ENCODE data around the gene ULK4.
"Not testable (repeated sequence)": the region's sequence is repeated elsewhere in the genome, so short reads cannot be mapped to it uniquely, and the experiment has no call there.

ULK4 gene

DNA sequence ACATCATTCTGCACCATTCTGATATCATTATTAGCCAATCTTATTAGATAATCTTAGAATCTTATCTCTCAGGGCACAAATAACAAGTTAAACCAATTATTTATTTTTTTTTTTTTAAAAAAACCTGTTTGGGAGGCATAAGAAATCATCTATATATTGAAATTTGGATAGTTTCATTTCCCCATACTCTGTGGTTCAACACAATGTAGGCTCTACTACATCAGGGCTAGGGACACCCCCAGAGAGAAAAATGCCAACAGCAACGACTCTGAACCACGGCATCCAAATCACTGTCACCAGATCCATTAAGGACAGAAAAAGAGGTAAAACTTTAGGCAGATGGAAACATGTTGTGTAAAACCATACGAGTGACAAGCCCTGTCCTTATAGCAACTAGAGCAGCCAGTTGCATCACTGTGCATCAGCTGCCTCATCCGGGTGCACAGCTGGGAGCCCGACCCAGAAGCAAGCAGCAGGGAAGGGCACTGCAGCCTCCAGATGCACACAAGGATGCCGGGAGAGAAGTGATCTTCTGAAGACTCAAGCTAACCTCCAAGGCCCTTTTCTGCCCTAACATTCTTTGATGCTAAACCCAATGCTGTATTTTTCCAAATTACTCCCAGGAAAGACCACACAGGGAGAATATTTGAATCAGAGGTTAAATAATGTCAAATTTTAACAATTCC lies 381.5 kb downstream of the ULK4 start:
- Histone ChIP-seq H3K4me3 (ENCODE audit: low read length in 2 of 2) (no peak overlapping the region), H3K9ac (ENCODE audit: low read length in 2 of 2) (no peak overlapping the region), H3K9me3 (ENCODE audit: control insufficient read depth in 2 of 2, low read length in 2 of 2) (no peaks in the 10 kb centered on the region), H3K4me1 (ENCODE audit: control insufficient read depth, insufficient read depth, low read length) (no peaks in the 10 kb centered on the region), H3K27ac (ENCODE audit: low read length) (no peak overlapping the region), H3K27me3 (ENCODE audit: control insufficient read depth in 1 of 2, insufficient read depth in 2 of 2, low read length in 2 of 2) (no peaks in the 10 kb centered on the region), H3K36me3 (ENCODE audit: control insufficient read depth in 2 of 2, insufficient read depth in 2 of 2, low read length in 2 of 2) (no peaks in the 10 kb centered on the region)

DNA sequence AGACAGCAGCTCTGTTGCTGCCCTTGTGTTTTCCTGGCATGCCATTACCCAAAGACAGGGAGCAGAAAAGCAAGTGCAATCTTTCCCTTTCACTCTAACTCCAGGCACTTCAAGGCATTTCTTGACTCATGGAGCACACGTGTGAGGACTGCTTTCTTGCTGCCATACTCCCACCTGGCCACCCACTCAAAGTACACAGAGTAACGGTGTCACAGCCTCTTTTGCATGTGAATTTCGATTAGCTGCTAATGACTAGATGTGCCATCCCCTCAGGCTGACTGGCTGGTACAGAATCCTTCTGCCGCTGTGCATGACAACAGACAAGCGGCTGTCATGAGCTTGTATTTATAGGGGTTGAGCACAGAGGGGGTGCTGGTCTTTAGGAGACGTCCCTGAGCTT lies 382.0 kb downstream of the ULK4 start:
- Histone ChIP-seq H3K27ac (ENCODE audit: low read length) (no peak overlapping the region), H3K4me3 (ENCODE audit: low read length in 2 of 2) (no peak overlapping the region), H3K27me3 (ENCODE audit: control insufficient read depth in 1 of 2, insufficient read depth in 2 of 2, low read length in 2 of 2) (no peaks in the 10 kb centered on the region), H3K4me1 (ENCODE audit: control insufficient read depth, insufficient read depth, low read length) (no peaks in the 10 kb centered on the region), H3K9me3 (ENCODE audit: control insufficient read depth in 2 of 2, low read length in 2 of 2) (no peaks in the 10 kb centered on the region), H3K36me3 (ENCODE audit: control insufficient read depth in 2 of 2, insufficient read depth in 2 of 2, low read length in 2 of 2) (no peaks in the 10 kb centered on the region), H3K9ac (ENCODE audit: low read length in 2 of 2) (no peak overlapping the region)

- no peaks in the 10 kb centered on the region for H3K9me3 ChIP-seq (ENCODE audit: control insufficient read depth in 2 of 2, low read length in 2 of 2)
These were observed 383.1 kb downstream of the ULK4 start for GRCh38 chr3:41578798-41579197.

DNA sequence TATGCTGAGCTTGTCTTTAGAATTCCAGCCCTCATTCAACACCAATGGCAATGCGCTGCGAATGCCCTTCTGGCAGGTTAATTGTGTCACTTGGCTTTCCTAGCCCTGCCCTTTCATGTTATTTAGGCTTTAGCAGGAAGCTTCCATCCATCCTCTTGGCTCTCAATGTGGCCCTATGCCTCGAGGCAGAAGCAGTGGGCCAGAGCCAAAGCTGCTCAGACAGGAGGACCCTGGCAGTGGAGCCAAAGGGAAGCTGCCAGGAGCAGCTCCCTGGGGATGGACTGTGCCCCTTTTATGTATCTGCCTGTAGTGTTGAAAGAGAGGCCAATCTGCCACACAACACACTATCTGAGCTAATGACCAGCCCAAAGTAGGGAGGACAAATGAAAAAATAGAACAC lies 386.2 kb downstream of the ULK4 start:
- Histone ChIP-seq H3K4me1 (ENCODE audit: control insufficient read depth, insufficient read depth, low read length) (no peaks in the 10 kb centered on the region), H3K27ac (ENCODE audit: low read length) (no peak overlapping the region), H3K36me3 (ENCODE audit: control insufficient read depth in 2 of 2, insufficient read depth in 2 of 2, low read length in 2 of 2) (no peaks in the 10 kb centered on the region), H3K4me3 (ENCODE audit: low read length in 2 of 2) (no peak overlapping the region), H3K9ac (ENCODE audit: low read length in 2 of 2) (no peak overlapping the region), H3K9me3 (ENCODE audit: control insufficient read depth in 2 of 2, low read length in 2 of 2) (no peaks in the 10 kb centered on the region), H3K27me3 (ENCODE audit: control insufficient read depth in 1 of 2, insufficient read depth in 2 of 2, low read length in 2 of 2) (no peaks in the 10 kb centered on the region)

More at GRCh38 chr3:41578798-41579197, 383.1 kb downstream of the ULK4 start:
- H3K27me3 ChIP-seq (ENCODE audit: control insufficient read depth in 1 of 2, insufficient read depth in 2 of 2, low read length in 2 of 2) = no peaks in the 10 kb centered on the region
- H3K4me3 ChIP-seq (ENCODE audit: low read length in 2 of 2) = no peak overlapping the region
- H3K27ac ChIP-seq (ENCODE audit: low read length) = no peak overlapping the region
- no peaks in the 10 kb centered on the region for H3K36me3 ChIP-seq (ENCODE audit: control insufficient read depth in 2 of 2, insufficient read depth in 2 of 2, low read length in 2 of 2)
- H3K9ac ChIP-seq (ENCODE audit: low read length in 2 of 2) = no peak overlapping the region
- no peaks in the 10 kb centered on the region for H3K4me1 ChIP-seq (ENCODE audit: control insufficient read depth, insufficient read depth, low read length)

- H3K36me3 ChIP-seq (ENCODE audit: control insufficient read depth in 2 of 2, insufficient read depth in 2 of 2, low read length in 2 of 2) = no peaks in the 10 kb centered on the region
- H3K27me3 ChIP-seq (ENCODE audit: control insufficient read depth in 1 of 2, insufficient read depth in 2 of 2, low read length in 2 of 2) = no peaks in the 10 kb centered on the region
- H3K9me3 ChIP-seq (ENCODE audit: control insufficient read depth in 2 of 2, low read length in 2 of 2) = no peaks in the 10 kb centered on the region
- no peak overlapping the region for H3K9ac ChIP-seq (ENCODE audit: low read length in 2 of 2)
- no peak overlapping the region for H3K4me3 ChIP-seq (ENCODE audit: low read length in 2 of 2)
- H3K4me1 ChIP-seq (ENCODE audit: control insufficient read depth, insufficient read depth, low read length) = no peaks in the 10 kb centered on the region
- H3K27ac ChIP-seq (ENCODE audit: low read length) = no peak overlapping the region
These were observed 387.0 kb downstream of the ULK4 start for GRCh38 chr3:41574900-41575299.

DNA sequence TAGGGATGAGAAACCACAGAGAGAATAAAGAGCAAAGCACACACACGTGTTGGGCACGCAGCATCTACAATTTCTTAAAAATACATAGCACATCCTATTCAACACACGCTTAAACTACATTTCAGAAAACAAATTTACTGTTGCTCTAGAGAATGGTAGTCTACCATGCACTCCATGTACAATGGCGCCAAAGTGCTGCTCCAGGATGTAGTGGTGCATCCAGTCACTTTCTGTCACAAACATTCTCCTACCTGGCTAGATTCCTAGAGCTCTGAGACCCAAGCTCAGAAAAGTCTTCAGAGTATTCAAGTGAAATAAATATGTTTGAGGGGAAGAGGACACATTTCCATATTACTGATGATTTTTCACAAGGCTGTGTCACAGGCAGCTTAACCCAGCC lies 388.3 kb downstream of the ULK4 start:
- Histone ChIP-seq H3K9ac (ENCODE audit: low read length in 2 of 2) (no peak overlapping the region), H3K4me3 (ENCODE audit: low read length in 2 of 2) (no peak overlapping the region), H3K27me3 (ENCODE audit: control insufficient read depth in 1 of 2, insufficient read depth in 2 of 2, low read length in 2 of 2) (no peaks in the 10 kb centered on the region), H3K27ac (ENCODE audit: low read length) (no peak overlapping the region), H3K36me3 (ENCODE audit: control insufficient read depth in 2 of 2, insufficient read depth in 2 of 2, low read length in 2 of 2) (no peaks in the 10 kb centered on the region), H3K9me3 (ENCODE audit: control insufficient read depth in 2 of 2, low read length in 2 of 2) (no peaks in the 10 kb centered on the region), H3K4me1 (ENCODE audit: control insufficient read depth, insufficient read depth, low read length) (no peaks in the 10 kb centered on the region)

- no peaks in the 10 kb centered on the region for H3K27me3 ChIP-seq (ENCODE audit: control insufficient read depth in 1 of 2, insufficient read depth in 2 of 2, low read length in 2 of 2)
- H3K4me3 ChIP-seq (ENCODE audit: low read length in 2 of 2) = no peak overlapping the region
- H3K9ac ChIP-seq (ENCODE audit: low read length in 2 of 2) = no peak overlapping the region
- H3K27ac ChIP-seq (ENCODE audit: low read length) = no peak overlapping the region
- no peaks in the 10 kb centered on the region for H3K4me1 ChIP-seq (ENCODE audit: control insufficient read depth, insufficient read depth, low read length)
- no peaks in the 10 kb centered on the region for H3K9me3 ChIP-seq (ENCODE audit: control insufficient read depth in 2 of 2, low read length in 2 of 2)
- no peaks in the 10 kb centered on the region for H3K36me3 ChIP-seq (ENCODE audit: control insufficient read depth in 2 of 2, insufficient read depth in 2 of 2, low read length in 2 of 2)
These were observed 389.8 kb downstream of the ULK4 start for GRCh38 chr3:41572092-41572491.

DNA sequence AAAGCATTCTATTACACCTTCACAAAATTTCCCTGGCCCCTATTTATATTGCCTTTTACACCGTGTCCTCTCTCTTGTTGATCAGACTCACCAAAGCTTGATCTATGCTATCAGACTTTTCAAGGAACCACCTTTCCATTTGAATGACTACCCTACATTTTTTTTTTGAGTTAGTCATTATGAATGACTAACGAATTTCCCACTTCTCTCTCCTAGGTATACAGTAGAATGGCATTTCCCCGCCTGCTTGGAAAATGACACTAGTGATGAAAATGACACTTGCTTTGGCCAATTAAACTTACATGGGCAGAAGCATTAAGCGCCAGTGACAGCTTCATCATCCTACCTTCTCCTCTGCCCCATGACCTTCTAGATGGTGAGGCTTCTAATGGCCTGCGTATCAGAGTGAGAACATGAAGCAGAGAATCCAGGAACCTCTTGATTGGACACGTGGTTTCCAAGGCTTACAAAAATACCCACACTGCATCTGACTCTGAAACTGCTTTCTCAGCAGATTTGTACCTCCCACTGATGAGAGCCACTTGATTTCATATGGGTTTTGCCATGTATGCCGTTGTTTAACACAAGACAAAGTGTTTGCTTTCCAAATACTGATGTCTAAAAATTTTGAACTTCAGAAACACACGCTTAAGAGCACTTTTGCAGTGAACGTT lies 392.1 kb downstream of the ULK4 start:
- Histone ChIP-seq H3K27me3 (ENCODE audit: control insufficient read depth in 1 of 2, insufficient read depth in 2 of 2, low read length in 2 of 2) (no peaks in the 10 kb centered on the region), H3K4me3 (ENCODE audit: low read length in 2 of 2) (no peak overlapping the region), H3K27ac (ENCODE audit: low read length) (no peak overlapping the region), H3K9me3 (ENCODE audit: control insufficient read depth in 2 of 2, low read length in 2 of 2) (no peaks in the 10 kb centered on the region), H3K4me1 (ENCODE audit: control insufficient read depth, insufficient read depth, low read length) (no peaks in the 10 kb centered on the region), H3K9ac (ENCODE audit: low read length in 2 of 2) (no peak overlapping the region), H3K36me3 (ENCODE audit: control insufficient read depth in 2 of 2, insufficient read depth in 2 of 2, low read length in 2 of 2) (no peaks in the 10 kb centered on the region)

GRCh38 chr3:41565948-41566514 lies 395.9 kb downstream of the ULK4 start:
- Histone ChIP-seq H3K27me3 (ENCODE audit: control insufficient read depth in 1 of 2, insufficient read depth in 2 of 2, low read length in 2 of 2) (no peaks in the 10 kb centered on the region), H3K4me3 (ENCODE audit: low read length in 2 of 2) (no peak overlapping the region), H3K9me3 (ENCODE audit: control insufficient read depth in 2 of 2, low read length in 2 of 2) (no peaks in the 10 kb centered on the region), H3K4me1 (ENCODE audit: control insufficient read depth, insufficient read depth, low read length) (no peaks in the 10 kb centered on the region), H3K36me3 (ENCODE audit: control insufficient read depth in 2 of 2, insufficient read depth in 2 of 2, low read length in 2 of 2) (no peaks in the 10 kb centered on the region), H3K27ac (ENCODE audit: low read length) (no peak overlapping the region), H3K9ac (ENCODE audit: low read length in 2 of 2) (no peak overlapping the region)

GRCh38 chr3:41565003-41565402 lies 396.9 kb downstream of the ULK4 start:
- Histone ChIP-seq H3K4me3 (ENCODE audit: low read length in 2 of 2) (no peak overlapping the region), H3K27me3 (ENCODE audit: control insufficient read depth in 1 of 2, insufficient read depth in 2 of 2, low read length in 2 of 2) (no peaks in the 10 kb centered on the region), H3K36me3 (ENCODE audit: control insufficient read depth in 2 of 2, insufficient read depth in 2 of 2, low read length in 2 of 2) (no peaks in the 10 kb centered on the region), H3K9ac (ENCODE audit: low read length in 2 of 2) (no peak overlapping the region), H3K4me1 (ENCODE audit: control insufficient read depth, insufficient read depth, low read length) (no peaks in the 10 kb centered on the region), H3K9me3 (ENCODE audit: control insufficient read depth in 2 of 2, low read length in 2 of 2) (no peaks in the 10 kb centered on the region), H3K27ac (ENCODE audit: low read length) (no peak overlapping the region)

GRCh38 chr3:41556245-41556644 lies 405.7 kb downstream of the ULK4 start:
- not testable (repeated sequence) for H3K9me3 ChIP-seq (ENCODE audit: control insufficient read depth in 2 of 2, low read length in 2 of 2); H3K27me3 ChIP-seq (ENCODE audit: control insufficient read depth in 1 of 2, insufficient read depth in 2 of 2, low read length in 2 of 2); H3K36me3 ChIP-seq (ENCODE audit: control insufficient read depth in 2 of 2, insufficient read depth in 2 of 2, low read length in 2 of 2); H3K4me1 ChIP-seq (ENCODE audit: control insufficient read depth, insufficient read depth, low read length); H3K27ac ChIP-seq (ENCODE audit: low read length); H3K4me3 ChIP-seq (ENCODE audit: low read length in 2 of 2); H3K9ac ChIP-seq (ENCODE audit: low read length in 2 of 2)

Measured in stomach smooth muscle (tissue), 2 donors.